ENCODE measurements around the gene UTF1.
"Not testable (repeated sequence)": the region's sequence is repeated elsewhere in the genome, so short reads cannot be mapped to it uniquely, and the experiment has no call there.

Gene UTF1

GRCh38 chr10:133229265-133230043 lies 563 bp upstream of the UTF1 start:
- no peak for DNase-seq (ENCODE audit: low spot score)

- DNase-seq (ENCODE audit: low spot score), result no peak
Observed at GRCh38 chr10:133230387-133231195, 574 bp downstream of the UTF1 start.

- DNase-seq (ENCODE audit: low spot score), result no peak
Observed at GRCh38 chr10:133231244-133231945, 1.4 kb downstream of the UTF1 start.

- no peak for DNase-seq (ENCODE audit: low spot score)
Observed at GRCh38 chr10:133231946-133232574, 2.0 kb downstream of the UTF1 start.

GRCh38 chr10:133234796-133235195 lies 4.8 kb downstream of the UTF1 start:
- not testable (repeated sequence) for DNase-seq (ENCODE audit: low spot score)

GRCh38 chr10:133235265-133235855 lies 5.3 kb downstream of the UTF1 start:
- no peak for DNase-seq (ENCODE audit: low spot score)

GRCh38 chr10:133235932-133236331 lies 5.9 kb downstream of the UTF1 start:
- no peak for DNase-seq (ENCODE audit: low spot score)

GRCh38 chr10:133236401-133237240 lies 6.6 kb downstream of the UTF1 start:
- DNase-seq (ENCODE audit: low spot score), result no peak

- no peak for DNase-seq (ENCODE audit: low spot score)
Observed at GRCh38 chr10:133237241-133237587, 7.2 kb downstream of the UTF1 start.

GRCh38 chr10:133237588-133238465 lies 7.8 kb downstream of the UTF1 start, which contains the start of gene VENTX:
TSS of gene VENTX (plus strand) at chr10:133237855. CDS start at chr10:133237915, 60 bp downstream.
- no peak for DNase-seq (ENCODE audit: low spot score)

- DNase-seq (ENCODE audit: low spot score), result no peak
Observed at GRCh38 chr10:133238466-133238804, 8.4 kb downstream of the UTF1 start.

- no peak for DNase-seq (ENCODE audit: low spot score)
Observed at GRCh38 chr10:133239990-133240389, 10.0 kb downstream of the UTF1 start.

- DNase-seq (ENCODE audit: low spot score), result no peak
Observed at GRCh38 chr10:133241501-133242205, 11.6 kb downstream of the UTF1 start.

- DNase-seq (ENCODE audit: low spot score), result no peak
Observed at GRCh38 chr10:133242611-133243356, 12.8 kb downstream of the UTF1 start.

GRCh38 chr10:133243593-133243992 lies 13.6 kb downstream of the UTF1 start:
- no peak for DNase-seq (ENCODE audit: low spot score)

- DNase-seq (ENCODE audit: low spot score), result no peak
Observed at GRCh38 chr10:133245439-133246235, 15.6 kb downstream of the UTF1 start.

- DNase-seq (ENCODE audit: low spot score), result no peak
Observed at GRCh38 chr10:133246236-133246626, 16.2 kb downstream of the UTF1 start.
